ENCODE data around the gene CLGN.

GRCh38 chr4:140463614-140464013, 36.2 kb upstream of the CLGN start:
- TF ChIP-seq CTCF (IDR thresholded peaks at IDR 0.05) (no peak), POLR2A (IDR thresholded peaks at IDR 0.05) (no peak)
